Astrocyte (in vitro differentiated cells and primary cell): ENCODE results near the gene NPAS3.

Experiments
- CTCF ChIP-seq: IDR thresholded peaks from 2 replicates; pipeline ENCODE4 v1.5.1; 2011; ENCODE audit warnings: low read depth, mild to moderate bottlenecking, inconsistent platforms, low read length, moderate library complexity; ENCODE audit not compliant: insufficient read depth
- EZH2 ChIP-seq: IDR thresholded peaks from 2 replicates; pipeline ENCODE4 v1.6.1; 2012; ENCODE audit warnings: mild to moderate bottlenecking, low read length, inconsistent platforms; ENCODE audit not compliant: insufficient read depth

GRCh38 chr14:33848009-33848408, 909.3 kb downstream of the NPAS3 start:
- no peak for TF ChIP-seq CTCF
- no peak for TF ChIP-seq EZH2
